Common myeloid progenitor, CD34-positive (primary cell): Measurements from ENCODE around the gene OSTN.

Experiments
- CTCF ChIA-PET: fragments of 350-600 bp; sonication (Branson Sonifier 250); formaldehyde crosslinking; loops from one replicate; lab custom pipeline; 2021; ENCODE audit warnings: antibody characterized with exemption; lab: Charles Lee
- POLR2A ChIA-PET: fragments of 350-600 bp; sonication (Branson Sonifier 250); formaldehyde crosslinking; loops from one replicate; lab custom pipeline; 2021; ENCODE audit warnings: antibody characterized with exemption; lab: Charles Lee
- DNase-seq, 3 donors: peaks; one replicate each; pipeline versions ENCODE4 v3.0.0 to v3.0.0-alpha.2; 2013
- H3K27ac ChIP-seq, 2 experiments: 1 replicate in 1 of 2; 2 replicates in 1 of 2; pipeline ENCODE4 v1.7.0; 2013; ENCODE audit warnings: inconsistent platforms in 2 of 2, low read length in 2 of 2, mild to moderate bottlenecking in 2 of 2, low read depth in 1 of 2, moderate library complexity in 1 of 2; ENCODE audit not compliant: severe bottlenecking in 2 of 2, insufficient read depth in 1 of 2, poor library complexity in 1 of 2
- H3K27me3 ChIP-seq, 5 experiments: replicated peaks in 2 of 5; 1 replicate in 3 of 5; 2 replicates in 2 of 5; pipeline versions ENCODE4 v1.6.1 to v1.7.0; 2013; ENCODE audit warnings: low read length in 4 of 5, mild to moderate bottlenecking in 2 of 5, moderate library complexity in 2 of 5, inconsistent platforms in 1 of 5; ENCODE audit not compliant: insufficient read depth in 5 of 5, control insufficient read depth in 4 of 5
- H3K36me3 ChIP-seq, 4 experiments: 1 replicate in 2 of 4; 2 replicates in 2 of 4; pipeline versions ENCODE4 v1.6.1 to v1.7.0; 2013; ENCODE audit warnings: low read length in 3 of 4, control low read depth in 1 of 4, mild to moderate bottlenecking in 1 of 4; ENCODE audit not compliant: control insufficient read depth in 4 of 4, insufficient read depth in 4 of 4
- H3K4me1 ChIP-seq, 4 experiments: 1 replicate in 3 of 4; 2 replicates in 1 of 4; pipeline versions ENCODE4 v1.6.1 to v1.7.1; 2013; ENCODE audit warnings: low read length in 3 of 4, mild to moderate bottlenecking in 3 of 4, control low read depth in 1 of 4, inconsistent platforms in 1 of 4, moderate library complexity in 1 of 4; ENCODE audit not compliant: control insufficient read depth in 4 of 4, insufficient read depth in 4 of 4; ENCODE audit errors: control extremely low read depth in 1 of 4
- H3K4me3 ChIP-seq, 7 experiments: 1 replicate in 4 of 7; 2 replicates in 3 of 7; pipeline versions ENCODE4 v1.5.1 to v1.7.0; 2013; ENCODE audit warnings: mild to moderate bottlenecking in 7 of 7, low read length in 6 of 7, moderate library complexity in 6 of 7, inconsistent platforms in 2 of 7, low read depth in 2 of 7, control low read depth in 1 of 7; ENCODE audit not compliant: insufficient read depth in 4 of 7, control insufficient read depth in 1 of 7; ENCODE audit errors: extremely low read depth in 1 of 7
- H3K9me3 ChIP-seq, 5 experiments: 1 replicate in 4 of 5; 2 replicates in 1 of 5; pipeline versions ENCODE4 v1.6.1 to v1.7.1; 2013; ENCODE audit warnings: low read length in 4 of 5, mild to moderate bottlenecking in 2 of 5, inconsistent platforms in 1 of 5, low read depth in 1 of 5, moderate library complexity in 1 of 5; ENCODE audit not compliant: control insufficient read depth in 4 of 5, insufficient read depth in 2 of 5; ENCODE audit errors: control extremely low read depth in 1 of 5
- WGBS: methylation state at CpG from one replicate; pipeline ENCODE4 v1.1.5; 2013; ENCODE audit not compliant: insufficient coverage; 5-methylcytosine and 5-hydroxymethylcytosine counted together

OSTN gene

DNA sequence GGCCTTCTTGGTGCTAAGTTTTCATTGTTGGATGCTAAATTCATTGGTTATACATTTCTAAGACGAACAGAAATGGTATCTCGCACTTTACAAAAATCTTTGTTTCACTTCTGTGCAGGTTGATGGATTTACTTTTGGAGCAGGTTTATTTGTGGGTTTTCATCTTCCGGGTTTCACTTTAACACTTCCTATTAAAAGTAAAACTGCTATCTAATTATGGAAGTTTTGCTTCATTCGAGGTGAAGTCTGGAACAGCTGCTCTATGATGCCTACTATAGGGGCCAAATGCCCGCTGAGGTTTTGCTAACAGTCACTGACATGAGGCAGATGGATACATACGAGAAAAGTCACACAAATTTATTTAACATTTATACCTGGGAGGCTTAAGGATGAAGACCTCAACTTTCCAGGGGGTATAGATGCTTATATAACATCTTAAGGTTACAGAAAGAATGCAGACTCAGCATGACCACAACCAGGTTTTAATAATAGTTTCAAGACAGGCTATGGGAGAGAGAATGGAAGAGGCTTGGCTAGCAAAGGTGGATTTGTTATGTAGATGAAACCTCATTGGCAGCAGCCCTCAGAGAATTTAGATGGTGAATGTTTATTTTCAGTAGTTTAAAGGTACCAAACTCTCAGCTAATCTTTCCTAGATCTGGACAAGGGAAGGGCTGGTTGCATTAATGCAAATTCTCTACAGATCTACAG lies 54.2 kb downstream of the OSTN start:
- peaks cover 0 to 6% (median 0%) of the 10 kb centered on the region in 4 experiments for H3K4me1 ChIP-seq
- WGBS: 10% methylated on average over 2 of the region's 6 CpGs
- no peaks in the 10 kb centered on the region for H3K9me3 ChIP-seq
- H3K36me3 ChIP-seq: no peaks in the 10 kb centered on the region
- ChIA-PET CTCF (no interaction called here), POLR2A (no interaction called here)
- H3K27me3 ChIP-seq: peaks cover 0 to 3% (median 0%) of the 10 kb centered on the region in 5 experiments
- no peak overlapping the region for H3K27ac ChIP-seq
- DNase-seq: peak in 2 of 3 donors; percentile 27 to 44
- H3K4me3 ChIP-seq: peak overlapping the region in 1 of 7 experiments; percentile 7

DNA sequence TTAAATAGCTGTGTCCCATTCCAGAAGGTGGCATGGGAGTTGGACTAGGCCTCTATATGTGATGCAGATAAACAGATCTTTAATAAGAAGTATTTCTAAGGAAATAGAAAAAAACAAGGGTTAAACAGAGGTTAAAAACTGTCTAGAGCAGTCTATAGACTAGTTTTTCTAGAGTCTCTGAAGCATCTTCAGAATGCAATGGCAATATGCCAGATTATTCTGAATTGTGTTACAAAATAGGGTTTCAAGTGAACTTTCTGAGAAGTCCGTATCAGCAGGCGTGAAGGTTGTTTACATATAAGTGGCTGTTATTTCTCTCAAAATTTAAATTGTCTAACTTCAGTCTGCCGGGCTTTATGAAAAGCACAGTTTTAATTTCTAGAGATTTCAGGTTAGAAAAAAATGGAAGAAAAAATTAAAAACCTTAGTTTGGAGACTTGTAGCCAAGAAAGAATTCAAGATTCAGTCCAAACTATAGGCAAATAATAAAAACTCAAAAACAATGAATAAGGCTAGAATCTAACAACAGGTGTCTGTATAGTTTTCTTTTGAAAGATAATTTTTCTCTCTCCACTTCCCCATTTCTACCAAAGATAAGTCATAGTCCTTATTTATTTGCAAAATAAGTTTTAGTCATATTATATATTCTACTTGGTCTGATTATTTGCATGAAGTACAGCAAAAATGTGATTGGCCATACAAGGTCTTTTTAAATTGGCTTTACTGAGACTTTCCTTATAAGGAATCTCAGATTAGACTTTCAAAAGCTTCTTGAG lies 55.2 kb downstream of the OSTN start:
- Histone ChIP-seq H3K4me3 (no peak overlapping the region), H3K9me3 (no peaks in the 10 kb centered on the region), H3K27ac (no peak overlapping the region), H3K36me3 (no peaks in the 10 kb centered on the region), H3K4me1 (peaks cover 0 to 12% (median under 1%) of the 10 kb centered on the region in 4 experiments), H3K27me3 (no peaks in the 10 kb centered on the region)
- ChIA-PET CTCF (no interaction called here), POLR2A (no interaction called here)
- 100% methylated on average over 2 of the region's 3 CpGs for WGBS
- DNase-seq: no peak

DNA sequence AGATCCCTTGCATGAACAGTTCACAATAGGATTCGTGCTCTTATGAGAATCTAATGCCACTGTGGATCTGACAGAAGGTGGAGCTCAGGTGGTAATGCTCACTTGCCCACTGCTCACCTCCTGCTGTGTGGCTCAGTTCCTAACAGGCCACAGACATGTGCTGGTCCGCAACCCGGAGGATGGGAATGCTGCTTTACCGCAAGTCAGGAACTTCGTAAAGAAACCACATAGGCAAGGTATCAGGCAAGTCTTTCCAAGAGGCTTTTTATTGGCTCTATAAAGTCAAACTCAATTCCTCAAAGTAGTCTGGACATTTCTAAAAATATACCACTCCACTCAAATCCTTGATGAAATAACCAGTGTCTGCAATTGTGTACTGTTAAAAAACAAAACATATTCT lies 56.1 kb downstream of the OSTN start:
- H3K4me3 ChIP-seq: no peak overlapping the region
- H3K27me3 ChIP-seq: no peaks in the 10 kb centered on the region
- H3K4me1 ChIP-seq: peaks cover 0 to 12% (median under 1%) of the 10 kb centered on the region in 4 experiments
- 94% methylated on average over 3 of the region's 5 CpGs for WGBS
- no peaks in the 10 kb centered on the region for H3K36me3 ChIP-seq
- ChIA-PET CTCF (no interaction called here), POLR2A (no interaction called here)
- H3K9me3 ChIP-seq: no peaks in the 10 kb centered on the region
- DNase-seq: no peak
- H3K27ac ChIP-seq: no peak overlapping the region

DNA sequence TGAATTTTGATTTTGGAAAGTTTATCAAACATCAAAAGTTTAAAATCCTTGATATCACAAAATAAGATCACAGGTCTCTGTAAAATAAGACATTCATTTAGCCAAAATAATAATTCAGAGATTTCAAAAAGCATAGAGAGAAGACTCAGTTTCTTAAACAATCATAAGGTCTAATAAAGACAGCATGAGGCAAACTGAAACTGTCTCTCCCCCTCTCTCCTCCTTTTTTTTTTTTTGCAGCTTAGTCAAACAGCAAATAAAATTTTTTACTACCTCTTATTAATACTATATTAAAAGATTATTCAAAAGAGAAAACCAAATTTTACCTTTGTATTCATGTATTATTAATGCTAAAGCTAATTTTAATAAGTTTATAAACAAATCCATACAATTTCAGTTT lies 57.4 kb downstream of the OSTN start:
- no peak overlapping the region for H3K27ac ChIP-seq
- CTCF ChIA-PET: no interaction called here
- H3K4me1 ChIP-seq: peaks cover 0 to 12% (median under 1%) of the 10 kb centered on the region in 4 experiments
- H3K36me3 ChIP-seq: no peaks in the 10 kb centered on the region
- no peaks in the 10 kb centered on the region for H3K27me3 ChIP-seq
- POLR2A ChIA-PET: no interaction called here
- H3K9me3 ChIP-seq: no peaks in the 10 kb centered on the region
- no peak overlapping the region for H3K4me3 ChIP-seq
- DNase-seq: no peak

DNA sequence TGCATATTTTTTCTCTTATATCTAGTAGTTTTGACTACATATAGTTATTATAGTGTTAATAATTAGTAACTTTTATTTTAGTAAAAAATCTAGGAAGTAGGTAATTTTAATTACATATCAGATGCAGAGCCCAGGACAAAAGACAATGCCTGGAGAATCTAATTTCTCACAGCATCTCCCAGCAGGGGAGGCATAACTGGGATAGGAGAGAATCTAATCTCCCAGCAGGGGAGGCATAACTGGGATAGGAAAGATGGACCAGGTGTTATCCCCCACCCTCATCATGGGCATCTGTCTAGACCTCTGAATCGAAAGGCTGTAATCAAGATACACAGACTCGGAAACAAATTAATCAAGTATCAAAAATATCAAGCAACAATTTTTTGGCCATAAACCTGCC lies 58.2 kb downstream of the OSTN start:
- WGBS: no CpG with 5 or more reads among the region's 2 CpGs
- no peaks in the 10 kb centered on the region for H3K9me3 ChIP-seq
- H3K4me3 ChIP-seq: no peak overlapping the region
- POLR2A ChIA-PET: no interaction called here
- CTCF ChIA-PET: no interaction called here
- H3K27me3 ChIP-seq: no peaks in the 10 kb centered on the region
- no peaks in the 10 kb centered on the region for H3K36me3 ChIP-seq
- no peak for DNase-seq
- peaks cover 0 to 12% (median under 1%) of the 10 kb centered on the region in 4 experiments for H3K4me1 ChIP-seq
- no peak overlapping the region for H3K27ac ChIP-seq

DNA sequence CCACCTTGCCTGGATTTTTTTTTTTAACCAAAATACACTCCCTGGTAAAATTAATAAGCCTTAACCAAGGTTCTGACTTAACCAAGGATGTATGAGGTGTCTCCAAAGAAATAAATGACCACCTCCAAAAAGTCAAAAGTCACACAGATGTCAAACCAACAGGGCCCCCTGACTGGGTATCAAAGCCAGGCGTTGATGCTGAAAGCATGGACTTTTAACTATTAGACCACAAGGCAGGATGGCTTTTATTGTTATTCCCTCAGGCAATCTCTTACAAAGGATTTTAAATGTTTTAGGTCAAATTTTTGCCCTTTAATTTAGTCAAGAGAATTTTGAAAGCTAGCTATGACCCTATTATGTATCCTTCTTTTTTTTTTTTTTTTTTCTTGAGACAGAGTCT lies 60.4 kb downstream of the OSTN start:
- DNase-seq: no peak
- Histone ChIP-seq H3K4me3 (no peak overlapping the region), H3K9me3 (no peaks in the 10 kb centered on the region), H3K27ac (no peak overlapping the region), H3K4me1 (peaks cover 0 to 7% (median under 1%) of the 10 kb centered on the region in 4 experiments), H3K36me3 (no peaks in the 10 kb centered on the region), H3K27me3 (no peaks in the 10 kb centered on the region)
- ChIA-PET POLR2A (no interaction called here), CTCF (no interaction called here)
- 43% methylated on average over 1 of the region's 1 CpG for WGBS
